AG09309 (cell line): Measurements from ENCODE around the gene GNA14.
A peak's percentile ranks its signal among the peaks of the same experiment; 100 is the strongest.

Source experiments
- DNase-seq: peaks from one replicate; pipeline ENCODE4 v3.0.0-alpha.2; 2010; ENCODE audit warnings: low read depth
- H3K4me3 ChIP-seq: 2 replicates; pipeline ENCODE4 v1.5.1; 2011; ENCODE audit warnings: mild to moderate bottlenecking, low read depth, low read length, moderate library complexity; ENCODE audit not compliant: control insufficient read depth
- TF ChIP-seq, protein P1 (sequence below): IDR thresholded peaks from 2 replicates; pipeline ENCODE4 v1.5.1; 2011; ENCODE audit warnings: mild to moderate bottlenecking, low read depth, low read length, inconsistent platforms; ENCODE audit not compliant: insufficient read depth, control insufficient read depth; ENCODE audit errors: missing control alignments

GNA14 gene

DNA sequence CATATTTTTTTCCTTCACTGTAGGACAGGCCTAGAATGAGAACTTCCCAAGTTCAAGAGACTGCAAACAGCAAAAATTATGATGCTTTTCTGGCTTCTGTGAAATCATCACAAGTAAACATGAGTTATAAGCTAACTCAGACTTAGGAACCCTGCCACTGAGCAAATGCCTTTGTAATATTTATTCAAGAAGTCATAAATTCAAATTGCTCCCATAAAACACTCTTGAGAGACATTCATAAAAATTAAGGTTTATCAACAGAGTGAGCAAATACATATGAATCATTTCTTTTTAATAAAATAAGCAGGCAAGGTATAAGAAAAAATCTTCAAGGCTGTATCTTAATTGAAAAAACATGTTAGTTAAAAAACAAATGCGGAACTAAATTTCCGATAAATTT, 124.2 kb downstream of the GNA14 start:
- TF ChIP-seq, protein P1, sequence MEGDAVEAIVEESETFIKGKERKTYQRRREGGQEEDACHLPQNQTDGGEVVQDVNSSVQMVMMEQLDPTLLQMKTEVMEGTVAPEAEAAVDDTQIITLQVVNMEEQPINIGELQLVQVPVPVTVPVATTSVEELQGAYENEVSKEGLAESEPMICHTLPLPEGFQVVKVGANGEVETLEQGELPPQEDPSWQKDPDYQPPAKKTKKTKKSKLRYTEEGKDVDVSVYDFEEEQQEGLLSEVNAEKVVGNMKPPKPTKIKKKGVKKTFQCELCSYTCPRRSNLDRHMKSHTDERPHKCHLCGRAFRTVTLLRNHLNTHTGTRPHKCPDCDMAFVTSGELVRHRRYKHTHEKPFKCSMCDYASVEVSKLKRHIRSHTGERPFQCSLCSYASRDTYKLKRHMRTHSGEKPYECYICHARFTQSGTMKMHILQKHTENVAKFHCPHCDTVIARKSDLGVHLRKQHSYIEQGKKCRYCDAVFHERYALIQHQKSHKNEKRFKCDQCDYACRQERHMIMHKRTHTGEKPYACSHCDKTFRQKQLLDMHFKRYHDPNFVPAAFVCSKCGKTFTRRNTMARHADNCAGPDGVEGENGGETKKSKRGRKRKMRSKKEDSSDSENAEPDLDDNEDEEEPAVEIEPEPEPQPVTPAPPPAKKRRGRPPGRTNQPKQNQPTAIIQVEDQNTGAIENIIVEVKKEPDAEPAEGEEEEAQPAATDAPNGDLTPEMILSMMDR = no peak
- DNase-seq = peak; percentile 32
- H3K4me3 ChIP-seq = no peak overlapping the region

DNA sequence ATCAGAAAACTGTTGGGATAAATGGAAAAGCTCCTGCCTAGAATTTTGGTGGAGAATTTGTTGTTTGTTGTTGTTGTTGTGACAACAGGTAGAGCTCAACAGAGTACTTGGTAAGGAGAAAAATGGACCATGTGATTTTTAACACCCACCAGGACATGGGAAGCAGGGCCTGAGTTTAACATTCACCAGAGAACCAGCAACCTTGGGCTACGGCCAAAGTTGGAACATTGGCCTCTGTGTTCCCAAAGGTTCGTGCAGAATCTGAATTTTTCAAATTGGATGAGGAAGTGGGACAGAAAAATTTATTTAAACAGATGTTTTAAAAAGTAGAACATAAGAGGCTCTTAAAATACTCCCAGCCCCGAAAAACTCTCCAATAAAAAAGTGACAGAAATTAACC, 127.0 kb downstream of the GNA14 start:
- no peak overlapping the region for H3K4me3 ChIP-seq
- DNase-seq = no peak
- TF ChIP-seq, protein P1 = no peak

DNA sequence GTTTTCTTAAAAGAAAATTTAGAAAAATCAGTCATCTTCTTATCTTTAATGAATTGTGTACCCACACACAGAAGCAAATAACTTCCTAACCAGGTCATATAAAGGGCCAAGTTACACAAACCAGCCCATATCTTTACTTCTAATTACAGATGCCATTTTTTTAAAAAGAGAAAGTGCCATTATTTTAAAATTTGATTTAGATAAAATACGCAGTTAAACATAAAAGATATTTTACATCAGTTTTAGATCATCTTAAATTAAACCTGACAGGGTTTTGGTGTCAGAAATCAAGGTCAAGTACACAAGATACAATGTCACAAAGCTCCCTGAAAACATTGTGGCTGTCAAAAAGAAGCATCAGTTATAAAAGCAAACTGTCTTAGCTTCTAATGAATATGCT, 129.4 kb downstream of the GNA14 start:
- no peak overlapping the region for H3K4me3 ChIP-seq
- TF ChIP-seq, protein P1 = no peak
- no peak for DNase-seq

DNA sequence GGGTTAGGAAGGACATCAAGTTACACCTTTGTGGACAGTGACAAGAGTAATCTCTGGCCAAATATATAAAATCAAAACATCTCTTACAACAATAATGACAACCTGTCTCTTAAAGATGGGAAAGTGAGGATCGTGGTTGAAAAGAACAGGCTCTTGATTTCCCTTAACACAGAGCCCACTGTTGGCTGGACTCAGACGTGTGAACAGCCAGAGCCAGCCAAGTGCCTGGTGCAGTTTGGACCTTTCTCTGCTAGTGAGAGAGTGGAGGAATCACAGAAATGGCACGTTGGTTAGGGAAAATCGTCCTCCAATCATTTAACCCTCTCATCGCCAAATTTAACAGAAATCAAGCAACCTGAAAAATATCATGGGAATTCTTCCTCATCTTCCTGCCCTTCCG, 131.3 kb downstream of the GNA14 start:
- TF ChIP-seq, protein P1 = no peak
- no peak for DNase-seq
- H3K4me3 ChIP-seq = no peak overlapping the region

DNA sequence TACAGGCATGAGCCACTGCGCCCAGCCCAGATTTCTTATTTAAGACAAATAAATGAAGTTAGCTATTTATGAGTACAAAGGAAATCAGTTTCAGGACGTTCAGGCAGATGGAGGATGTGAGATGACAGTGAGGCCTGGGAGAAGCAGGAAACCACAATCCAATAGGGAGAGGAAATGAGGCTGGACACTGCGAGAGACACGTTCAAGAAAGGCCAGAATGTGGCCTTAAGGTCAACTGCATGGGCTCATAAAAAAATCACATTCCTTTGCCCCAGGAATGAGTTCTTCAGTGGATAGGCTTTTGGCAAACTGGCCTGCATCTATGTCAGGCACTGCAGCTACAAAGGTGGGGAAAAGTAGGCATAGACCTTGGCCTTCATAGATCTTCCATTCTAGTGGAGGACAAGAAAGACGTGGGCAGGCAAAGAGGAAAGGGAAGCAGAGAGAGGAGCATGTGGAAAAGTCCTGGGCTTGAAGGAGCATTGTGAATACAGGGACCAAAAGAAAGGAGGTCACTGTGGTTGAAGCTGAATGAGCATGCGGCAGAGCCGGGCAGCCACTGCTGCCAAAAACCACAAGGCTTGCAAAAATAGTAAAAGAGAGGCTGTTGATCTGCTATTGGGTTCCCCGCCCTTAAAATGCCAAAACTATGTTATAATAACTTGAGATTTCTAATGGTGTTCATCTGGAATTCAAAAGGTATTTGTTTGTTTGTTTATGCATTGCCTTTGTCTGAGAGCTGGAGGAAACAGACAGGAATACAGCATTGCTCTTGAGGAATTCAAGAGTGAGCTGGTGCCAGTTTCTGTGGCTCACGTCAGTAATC, 133.0 kb downstream of the GNA14 start:
- DNase-seq = peak; percentile 79

DNA sequence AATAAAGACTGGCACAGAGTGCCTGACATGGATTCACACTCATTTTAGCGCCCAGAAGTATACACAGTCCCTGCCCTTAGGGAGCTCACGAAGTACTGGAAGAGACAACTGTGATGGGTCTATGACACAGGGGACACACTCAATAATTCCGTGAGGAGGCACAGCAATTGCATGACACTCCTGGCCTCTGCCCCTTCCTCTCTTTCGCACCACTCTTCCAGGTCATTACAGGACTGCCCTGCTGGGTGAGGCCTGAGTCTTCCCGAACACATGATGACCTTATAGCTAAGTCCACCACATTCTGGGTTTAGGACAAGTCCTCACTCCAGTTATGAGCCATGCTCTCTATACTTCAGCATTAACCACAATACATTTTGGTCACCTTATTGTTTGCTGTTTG, 134.7 kb downstream of the GNA14 start:
- TF ChIP-seq, protein P1 = no peak
- H3K4me3 ChIP-seq = no peak overlapping the region
- DNase-seq = no peak

More for the DNA sequence above, 133.0 kb downstream of the GNA14 start:
- H3K4me3 ChIP-seq = no peak overlapping the region
- TF ChIP-seq, protein P1 = no peak
